ENCODE measurements around the gene ZEB2. TPM values are rescaled to one million over a fixed set of nuclear protein-coding genes. Genes with fewer than 3 reads are reported as not detected.

Gene ZEB2
- total and polyA plus RNA-seq, 2 donors (not counting 3 experiments of a cell fraction or from before 2014, with no cell fraction given): 17.9 to 49.6 TPM

DNA sequence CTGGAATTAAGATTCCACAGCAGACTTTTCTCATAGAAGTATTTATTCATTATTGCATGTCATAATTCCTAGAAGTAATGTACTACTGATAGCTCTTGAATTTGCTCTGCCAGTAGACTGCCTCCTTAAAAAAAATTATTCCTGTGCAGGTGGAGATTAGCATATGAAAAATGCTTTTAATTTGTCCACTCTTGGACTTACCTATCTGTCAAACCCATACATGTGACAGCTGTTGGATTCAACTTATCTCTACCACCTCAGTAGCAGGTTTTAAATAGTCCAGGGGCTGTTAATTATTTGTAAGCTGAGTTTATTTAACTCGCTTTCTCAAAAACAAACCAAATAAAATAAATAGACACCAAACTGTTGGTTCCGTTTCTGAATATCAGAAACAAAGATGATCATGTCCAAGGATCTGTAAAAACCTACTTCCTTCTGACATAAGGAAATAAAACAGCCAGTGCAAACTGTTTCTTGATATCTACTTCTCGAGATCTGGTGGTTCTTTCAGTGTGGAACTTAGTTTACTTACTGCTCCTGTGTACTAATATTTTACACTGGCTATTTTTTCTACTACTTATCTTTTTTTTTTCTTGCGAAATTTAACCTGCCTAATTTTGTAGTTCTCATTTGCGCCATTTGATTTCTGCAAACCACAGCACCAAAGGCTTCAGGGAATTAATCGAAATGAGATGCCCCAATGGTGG, 44.2 kb downstream of the ZEB2 start:
- TF ChIP-seq, protein P1, sequence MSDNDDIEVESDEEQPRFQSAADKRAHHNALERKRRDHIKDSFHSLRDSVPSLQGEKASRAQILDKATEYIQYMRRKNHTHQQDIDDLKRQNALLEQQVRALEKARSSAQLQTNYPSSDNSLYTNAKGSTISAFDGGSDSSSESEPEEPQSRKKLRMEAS (IDR thresholded peaks at IDR 0.05; ENCODE audit: insufficient read depth, insufficient read length): no peak
- TF ChIP-seq JUN (IDR thresholded peaks at IDR 0.05; ENCODE audit: borderline replicate concordance, insufficient read depth, insufficient read length, low read depth): no peak
- no peak for TF ChIP-seq CTCF (IDR thresholded peaks at IDR 0.05; ENCODE audit: extremely low read depth in 1 of 2, insufficient read depth in 1 of 2, low read depth in 1 of 2, low read length in 2 of 2)
- no peak for TF ChIP-seq EZH2 (IDR thresholded peaks at IDR 0.05; ENCODE audit: borderline replicate concordance, low read depth, low read length, severe bottlenecking)
- no peak for TF ChIP-seq FOS (IDR thresholded peaks at IDR 0.05; ENCODE audit: borderline replicate concordance, insufficient read depth, low read length)
- no peak for TF ChIP-seq GATA2 (IDR thresholded peaks at IDR 0.05; ENCODE audit: insufficient read depth, insufficient read length, low read depth, low read length)
- TF ChIP-seq MYC (IDR thresholded peaks at IDR 0.05; ENCODE audit: low read depth, low read length): no peak
- TF ChIP-seq POLR2AphosphoS5 (IDR thresholded peaks at IDR 0.05; ENCODE audit: insufficient read depth, low read depth, low read length): no peak
- no peak for TF ChIP-seq POLR2A (IDR thresholded peaks at IDR 0.05; ENCODE audit: low read depth, low read length)
- H3K4me2 ChIP-seq (ENCODE audit: insufficient read depth, low read length): no peak overlapping the region
- no peak for DNase-seq (ENCODE audit: low read depth, low spot score)
- POLR2A ChIA-PET: no interaction called here
- H3K36me3 ChIP-seq (ENCODE audit: control insufficient read depth in 2 of 2, extremely low read depth in 1 of 2, insufficient read depth in 2 of 2, low read length in 2 of 2): peaks cover 0 to 1% of the 10 kb centered on the region in 2 experiments
- no peaks in the 10 kb centered on the region for H4K20me1 ChIP-seq (replicated peaks; ENCODE audit: control insufficient read depth, extremely low read depth, insufficient read depth, low read length)
- H3K9me3 ChIP-seq (replicated peaks; ENCODE audit: control insufficient read depth, insufficient read depth, low read length): no peaks in the 10 kb centered on the region
- intact Hi-C loops (cut with micrococcal nuclease): no loop called here
- no peak overlapping the region for H3K9ac ChIP-seq (replicated peaks; ENCODE audit: extremely low read depth, insufficient read depth, low read length)
- H3K79me2 ChIP-seq (ENCODE audit: control insufficient read depth, insufficient read depth, low read length): peaks cover 4% of the 10 kb centered on the region
- H3K4me3 ChIP-seq (replicated peaks in 1 of 3; ENCODE audit: insufficient read depth in 1 of 3, low read depth in 1 of 3, low read length in 3 of 3): no peak overlapping the region
- no peaks in the 10 kb centered on the region for H3K27me3 ChIP-seq (ENCODE audit: control insufficient read depth in 2 of 2, insufficient read depth in 2 of 2, low read length in 2 of 2)
- CTCF ChIA-PET: no interaction called here
- no peak overlapping the region for H3K27ac ChIP-seq (ENCODE audit: insufficient read depth, low read depth, low read length)
- BruUV-seq (replicated peaks): no TSS peak
- no peak for FAIRE-seq
- H3K4me1 ChIP-seq (ENCODE audit: control insufficient read depth, extremely low read depth, insufficient read depth, low read length): no peaks in the 10 kb centered on the region
- H2AFZ ChIP-seq (ENCODE audit: low read depth, low read length): no peak overlapping the region
- dilution Hi-C loops (cut with MboI; ENCODE audit: extremely low pct_ligation_motif_present, low sequenced_read_pairs): no loop called here
- H3K9me1 ChIP-seq (replicated peaks; ENCODE audit: control insufficient read depth, extremely low read depth, insufficient read depth, low read length): peaks cover 3% of the 10 kb centered on the region

All from endothelial cell of umbilical vein (primary cell).